IPS-NIHi11 (cell line): Measurements from ENCODE around the gene TM6SF1.
"Not testable (repeated sequence)": the region's sequence is repeated elsewhere in the genome, so short reads cannot be mapped to it uniquely, and the experiment has no call there.

Experiments used
- DNase-seq: peaks from one replicate; pipeline ENCODE4 v3.0.0; 2012; ENCODE audit warnings: mixed read lengths, low spot score

TM6SF1 gene

DNA sequence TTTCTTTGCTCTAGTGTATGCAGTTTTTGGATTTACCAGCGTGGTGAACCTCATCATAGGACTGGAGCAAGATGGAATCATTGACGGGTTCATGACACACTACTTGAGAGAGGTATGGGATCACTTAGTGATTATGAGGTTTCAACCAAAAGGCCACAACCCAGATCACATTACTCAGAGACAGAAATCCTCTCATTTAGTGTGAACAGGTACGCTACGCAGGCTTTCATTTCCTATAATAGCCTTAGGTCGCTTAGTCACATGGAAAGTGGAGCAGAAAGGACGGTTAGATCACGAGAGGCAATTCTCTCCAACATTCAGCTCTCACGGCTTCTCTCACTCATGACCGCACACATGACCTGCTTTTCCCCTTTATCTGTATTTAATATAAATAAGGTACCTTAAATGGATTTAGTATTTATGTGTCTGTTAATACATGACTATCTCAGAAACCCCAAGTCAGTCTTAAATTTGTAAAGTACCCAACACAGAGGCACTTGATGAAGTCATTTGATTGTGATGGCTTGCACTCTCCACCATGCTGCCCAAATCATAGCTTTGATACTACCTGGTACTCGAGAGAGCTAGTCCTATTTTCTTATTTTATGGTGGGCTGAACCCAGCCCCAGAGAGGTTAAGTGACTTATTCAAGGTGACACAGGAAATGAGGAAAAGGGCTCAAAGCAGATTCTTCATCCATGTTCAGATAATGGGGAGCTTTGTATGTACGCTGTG is 8.6 kb downstream of the TM6SF1 start:
- no peak for DNase-seq

DNA sequence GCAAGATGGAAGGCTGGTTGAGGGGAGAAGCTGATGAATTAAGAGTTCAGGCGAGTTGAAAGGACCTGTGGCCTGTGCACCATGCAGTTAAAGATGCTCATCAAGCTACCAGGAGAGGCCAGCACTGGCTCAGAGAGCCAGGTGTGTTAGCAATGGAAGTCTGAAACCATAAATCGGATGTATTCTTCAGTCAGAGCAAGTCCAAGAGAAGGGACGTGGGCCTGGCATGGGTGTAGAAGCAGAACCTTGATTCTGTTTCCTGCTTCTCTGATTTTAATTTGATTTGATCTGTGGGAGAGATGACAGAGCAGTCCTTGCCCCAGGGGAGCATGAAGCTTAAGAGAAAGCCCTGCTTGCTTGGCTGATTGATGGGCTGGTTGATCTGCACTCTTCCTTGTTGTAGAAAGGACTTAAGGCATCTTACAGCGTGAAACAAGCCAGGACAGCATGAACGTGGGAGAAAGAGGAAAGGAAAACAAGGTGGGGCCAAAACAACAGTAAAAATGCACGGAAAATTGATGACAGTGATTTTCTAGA is 10.9 kb downstream of the TM6SF1 start:
- no peak for DNase-seq

DNA sequence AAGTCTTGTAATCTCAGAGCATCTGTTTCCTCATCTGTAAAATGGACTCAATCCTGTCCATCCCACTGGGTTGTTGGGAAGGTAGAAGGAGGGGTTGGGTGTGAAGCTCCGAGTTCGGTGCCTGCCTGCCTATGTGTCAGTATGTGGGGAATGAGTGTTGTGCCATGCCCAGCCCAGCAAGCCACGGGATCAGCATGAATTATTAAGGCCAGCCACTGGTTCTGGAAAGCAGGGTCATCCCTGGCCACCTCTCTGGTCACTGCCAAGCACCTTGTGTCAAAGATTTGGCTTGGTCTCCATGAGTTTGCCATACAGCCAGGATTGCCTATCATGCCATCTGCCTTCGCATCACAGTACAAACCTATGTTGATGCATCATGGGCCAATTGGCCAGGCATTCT is 11.5 kb downstream of the TM6SF1 start:
- no peak for DNase-seq

DNA sequence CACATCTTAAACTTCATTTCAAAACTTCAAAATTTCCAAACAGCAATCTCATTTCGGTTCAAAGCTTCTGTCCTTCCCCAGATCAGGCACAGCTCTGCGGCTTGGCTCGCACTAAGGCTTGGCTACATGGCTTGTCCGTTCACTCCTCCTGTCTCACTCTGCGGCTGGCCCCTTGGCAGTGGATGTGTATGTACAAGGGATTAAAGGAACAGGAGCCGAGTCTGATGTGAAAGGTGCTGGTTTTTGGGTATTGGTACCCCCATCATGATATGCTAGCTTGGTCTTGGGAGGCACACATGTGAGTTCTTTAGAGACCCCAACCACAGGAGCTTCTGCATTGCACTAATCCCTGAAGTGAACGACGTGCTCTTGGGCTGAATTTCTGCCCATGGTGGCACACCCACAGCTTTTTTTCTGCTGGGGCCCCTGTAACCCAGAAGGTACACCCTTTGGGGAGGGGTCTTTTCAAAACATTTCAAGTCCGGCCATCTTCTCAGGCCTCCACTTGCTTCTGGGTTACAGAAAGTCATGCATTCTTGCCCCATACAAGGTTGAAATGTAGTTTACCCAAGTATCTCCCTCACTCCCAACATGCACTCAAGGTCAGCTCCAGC is 12.6 kb downstream of the TM6SF1 start:
- DNase-seq: no peak

GRCh38 chr15:83123529-83123928 is 16.1 kb downstream of the TM6SF1 start:
- no peak for DNase-seq

- no peak for DNase-seq
These were observed 20.2 kb downstream of the TM6SF1 start for GRCh38 chr15:83127547-83128150.

DNA sequence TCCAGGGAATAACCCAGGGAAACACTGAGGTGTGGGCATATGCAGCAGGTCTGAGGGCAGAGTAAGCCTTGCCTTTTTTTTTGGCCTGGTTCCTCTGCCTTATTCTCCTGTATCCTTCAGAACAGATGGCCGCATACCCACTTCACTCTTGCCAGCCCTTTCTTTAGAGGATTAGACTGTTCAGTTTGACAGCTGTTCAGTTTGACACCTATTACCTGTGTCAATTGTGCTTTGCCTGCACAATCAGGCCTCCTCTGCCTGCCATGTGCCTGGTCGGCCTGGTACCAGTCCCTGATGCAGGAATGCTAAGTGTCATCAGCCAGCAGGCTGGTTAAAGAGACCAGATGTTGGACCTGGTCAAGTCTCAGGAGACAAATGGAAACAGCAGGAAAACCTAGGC is 22.3 kb downstream of the TM6SF1 start:
- no peak for DNase-seq

DNA sequence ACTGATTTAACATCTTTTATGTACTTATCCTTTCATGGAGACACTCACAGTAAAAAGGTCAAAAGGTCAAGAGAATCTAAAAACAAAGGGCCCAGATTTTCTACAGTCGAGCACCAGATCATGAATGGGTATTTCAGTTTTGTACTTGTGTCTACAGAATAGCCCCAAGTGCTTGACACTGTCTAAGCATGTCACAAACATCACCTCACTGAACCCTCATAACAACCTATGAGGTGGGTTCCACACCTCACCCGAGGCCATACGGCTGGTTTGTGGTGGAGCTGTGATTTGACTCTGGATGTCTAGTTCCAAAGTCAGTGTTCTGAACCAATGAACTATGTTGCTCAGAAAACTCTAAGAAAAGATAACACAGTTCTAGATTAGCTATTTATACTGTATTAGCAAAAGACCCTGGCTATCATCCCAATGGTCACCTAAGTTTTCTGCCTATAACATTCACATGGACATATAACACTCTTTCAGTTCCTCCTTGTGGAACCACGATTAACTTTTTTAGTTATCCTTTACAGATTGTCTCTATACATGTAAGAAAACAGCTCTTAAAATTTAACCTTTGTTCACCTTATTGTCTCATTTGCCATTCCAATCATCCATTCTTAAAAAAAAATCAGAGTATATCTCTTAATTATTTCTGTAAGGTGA is 25.5 kb downstream of the TM6SF1 start:
- DNase-seq: no peak

DNA sequence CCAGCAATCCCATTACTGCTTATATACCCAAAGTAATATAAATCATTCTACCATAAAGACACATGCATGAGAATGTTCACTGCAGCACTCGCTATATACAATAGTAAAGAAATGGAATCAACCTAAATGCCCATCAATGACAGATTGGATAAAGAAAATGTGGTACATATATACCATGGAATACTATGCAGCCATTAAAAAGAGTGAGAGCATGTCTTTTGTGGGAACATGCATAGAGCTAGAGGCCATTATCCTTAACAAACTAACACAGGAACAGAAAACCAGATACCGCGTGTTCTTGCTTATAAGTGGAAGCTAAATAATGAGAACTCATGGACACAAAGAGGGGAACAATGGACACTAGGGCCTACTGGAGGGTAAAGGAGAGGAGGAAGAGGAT is 34.7 kb downstream of the TM6SF1 start:
- DNase-seq: not testable (repeated sequence)

DNA sequence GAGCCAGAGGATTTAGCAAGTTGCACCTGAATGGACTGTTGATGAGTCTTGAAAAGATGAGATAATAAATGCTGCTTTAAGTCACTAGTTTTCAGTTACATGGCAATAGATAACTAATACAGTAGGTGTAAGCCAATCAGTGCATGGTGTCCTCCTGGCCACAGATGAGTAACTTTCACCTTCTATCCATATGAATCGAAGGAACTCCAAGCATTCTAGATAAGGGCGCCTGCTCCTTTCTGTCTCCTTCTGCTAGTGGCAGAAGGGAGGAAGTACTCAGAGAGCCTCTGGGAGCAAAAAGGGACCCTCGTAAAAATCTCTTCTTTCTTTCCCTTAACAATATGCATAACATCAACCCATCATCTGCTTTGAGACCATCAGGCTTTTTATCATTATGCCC is 37.3 kb downstream of the TM6SF1 start:
- DNase-seq: no peak

- DNase-seq: no peak
These were observed 45.8 kb downstream of the TM6SF1 start for GRCh38 chr15:83153288-83153687.

- DNase-seq: peak; percentile 8
These were observed 48.5 kb downstream of the TM6SF1 start for GRCh38 chr15:83155942-83156341.

DNA sequence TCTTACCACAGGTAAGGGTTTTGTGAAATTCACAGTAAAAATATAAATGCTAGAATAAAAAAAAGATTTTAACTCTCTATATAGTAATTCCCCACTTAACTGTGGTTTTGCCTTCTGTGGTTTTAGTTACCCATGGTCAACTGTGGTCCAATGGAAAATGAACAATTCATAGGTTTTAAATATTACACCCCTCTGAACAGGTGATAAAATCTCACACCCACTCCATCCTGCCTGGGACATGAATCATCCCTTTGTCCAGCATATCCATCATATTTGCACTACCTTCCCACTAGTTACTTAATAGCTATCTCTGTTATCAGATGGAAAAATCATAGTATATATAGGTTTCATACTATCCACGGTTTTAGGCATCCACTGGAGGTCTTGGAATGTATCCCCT is 50.9 kb downstream of the TM6SF1 start:
- DNase-seq: no peak

DNA sequence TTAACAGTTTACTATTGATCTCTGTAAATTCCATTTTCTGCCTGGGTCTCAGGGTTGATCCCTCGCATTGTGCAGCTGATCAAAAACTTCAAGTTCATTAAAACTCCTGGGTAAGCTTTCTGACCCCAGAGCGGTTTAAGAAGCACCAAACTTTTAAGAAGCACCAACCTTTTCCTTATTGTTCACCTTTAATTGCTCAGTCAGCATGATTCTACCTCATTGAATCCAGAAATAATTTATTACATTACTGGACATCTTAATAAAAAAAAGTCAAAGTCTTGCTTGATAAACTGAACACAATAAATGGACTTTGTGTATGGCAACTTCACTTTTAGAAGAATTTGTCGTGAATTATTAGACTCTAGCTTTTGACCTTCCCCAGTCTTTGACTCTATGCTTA is 53.3 kb downstream of the TM6SF1 start:
- no peak for DNase-seq

DNA sequence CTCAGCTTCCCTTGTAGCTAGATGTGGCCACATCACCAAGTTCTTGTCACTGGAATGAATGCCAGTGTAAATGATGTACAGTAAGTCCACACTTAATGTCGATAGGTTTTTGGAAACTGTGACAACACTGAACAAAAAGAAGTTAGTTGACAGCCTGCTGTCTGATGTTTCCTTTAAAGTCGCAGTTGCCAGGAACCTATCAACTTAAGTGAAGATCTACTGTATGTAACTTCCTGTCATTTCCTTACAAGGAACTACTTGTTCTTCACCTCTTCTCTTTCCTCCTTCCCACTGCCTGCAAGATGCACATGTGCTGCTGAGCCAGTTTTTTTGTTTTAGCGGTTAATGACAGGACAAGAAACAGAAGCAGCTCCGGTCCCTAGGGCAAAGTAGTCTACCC is 55.6 kb downstream of the TM6SF1 start:
- no peak for DNase-seq

- no peak for DNase-seq
These were observed 56.8 kb downstream of the TM6SF1 start for GRCh38 chr15:83164111-83164770.

GRCh38 chr15:83164771-83165404 is 57.4 kb downstream of the TM6SF1 start:
- no peak for DNase-seq

- no peak for DNase-seq
These were observed 58.8 kb downstream of the TM6SF1 start for GRCh38 chr15:83166218-83166617.

- DNase-seq: no peak
These were observed 59.4 kb downstream of the TM6SF1 start for GRCh38 chr15:83166830-83167229.

DNA sequence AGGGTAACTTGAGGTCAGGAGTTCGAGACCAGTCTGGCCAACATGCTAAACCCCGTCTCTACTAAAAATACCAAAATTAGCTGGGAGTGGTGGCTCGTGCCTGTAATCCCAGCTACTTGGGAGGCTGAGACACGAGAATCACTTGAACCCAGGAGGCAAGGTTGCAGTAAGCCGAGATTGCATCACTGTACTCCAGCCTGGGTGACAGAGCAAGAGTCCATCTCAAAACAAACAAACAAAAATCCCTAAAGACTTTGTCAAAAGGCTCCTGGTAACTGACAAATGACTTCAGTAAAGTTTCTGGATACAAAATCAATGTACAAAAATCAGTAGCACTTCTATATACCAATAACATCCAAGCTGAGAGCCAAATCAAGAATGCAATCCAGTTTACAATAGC is 62.1 kb downstream of the TM6SF1 start:
- DNase-seq: not testable (repeated sequence)

DNA sequence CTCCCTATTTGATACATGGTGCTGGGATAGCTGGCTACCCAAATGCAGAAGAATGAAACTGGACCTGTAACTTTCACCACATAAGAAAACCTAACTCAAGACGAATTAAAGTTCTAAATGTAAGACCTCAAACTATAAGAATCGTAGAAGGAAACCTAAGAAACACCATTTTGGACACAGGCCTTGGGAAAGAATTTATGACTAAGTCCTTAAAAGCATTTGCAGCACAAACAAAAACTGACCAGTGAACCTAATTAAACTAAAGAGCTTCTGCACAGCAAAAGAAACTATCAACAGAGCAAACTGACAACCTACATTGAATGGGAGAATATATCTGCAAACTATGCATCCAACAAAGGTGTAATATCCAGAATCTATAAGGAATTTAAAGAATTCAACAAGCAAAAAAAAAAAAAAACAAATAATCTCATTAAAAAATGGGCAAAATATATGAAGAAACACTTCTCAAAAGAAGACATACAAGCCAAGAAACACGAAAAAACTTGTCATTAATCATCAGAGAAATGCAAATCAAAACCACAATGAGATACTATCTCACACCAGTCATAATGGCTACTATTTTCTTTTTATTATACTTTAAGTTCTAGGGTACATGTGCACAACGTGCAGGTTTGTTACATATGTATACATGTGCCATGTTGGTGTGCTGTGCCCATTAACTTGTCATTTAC is 63.2 kb downstream of the TM6SF1 start:
- DNase-seq: no peak
